A549 (cell line): ENCODE measurements around the gene CPLX1. TPM values are rescaled to one million over a fixed set of nuclear protein-coding genes. Genes with fewer than 3 reads are reported as not detected.

ENCODE experiments used
- ATAC-seq, 2 experiments: fragments of 200-7000 bp in 1 of 2; fragments of >200 bp in 1 of 2; cut with Nextera tagmentation in 1 of 2; cut with Tn5 transposase in 1 of 2; 3 replicates each; pipeline versions ENCODE4 v1.8.0 to v1.9.1; 2018 to 2020; ENCODE audit warnings: mild to moderate bottlenecking in 1 of 2, moderate library complexity in 1 of 2
- CTCF ChIA-PET: fragments of 300-600 bp; sonication (Branson Sonifier 250); formaldehyde crosslinking; extraction: SDS; loops from one replicate; lab custom pipeline; 2021; ENCODE audit warnings: antibody characterized with exemption, inconsistent platforms; lab: Yijun Ruan, JAX
- POLR2A ChIA-PET: fragments of 350-600 bp; formaldehyde crosslinking; extraction: SDS; loops from one replicate; lab custom pipeline; 2021; ENCODE audit warnings: antibody characterized with exemption, inconsistent platforms; lab: Yijun Ruan, JAX
- DNase-seq, 2 experiments: peaks; one replicate each; pipeline versions ENCODE4 v3.0.0 to v3.0.0-alpha.2; 2011 to 2016; ENCODE audit warnings: low read depth in 1 of 2, low spot score in 1 of 2
- FAIRE-seq: peaks from 2 replicates; lab custom pipeline; 2011; peaks lifted over from hg19 to GRCh38; lab: Jason Lieb, UNC
- H3K27ac ChIP-seq, 2 experiments: fragments of >200 bp; sonication (Bioruptor Twin); formaldehyde crosslinking; 3 replicates each; pipeline ENCODE4 v1.5.1; 2016 to 2017
- H3K4me1 ChIP-seq: fragments of >200 bp; sonication (Bioruptor Twin); formaldehyde crosslinking; 3 replicates; pipeline ENCODE4 v1.6.1; 2016
- H3K4me2 ChIP-seq: fragments of >200 bp; sonication (Bioruptor Twin); formaldehyde crosslinking; 3 replicates; pipeline ENCODE4 v1.6.1; 2016
- H3K4me3 ChIP-seq: fragments of >200 bp; sonication (Bioruptor Twin); formaldehyde crosslinking; 3 replicates; pipeline ENCODE4 v1.5.1; 2016
- H3K9me3 ChIP-seq: fragments of >200 bp; sonication (Bioruptor Twin); formaldehyde crosslinking; 3 replicates; pipeline ENCODE4 v1.6.1; 2016
- CBX8 ChIP-seq: fragments of 200-600 bp; sonication (generic); IDR thresholded peaks from 2 replicates; pipeline ENCODE4 v1.6.1; 2016
- CEBPB ChIP-seq, 2 experiments: fragments of >200 bp in 1 of 2; sonication (Bioruptor Twin) in 1 of 2; formaldehyde crosslinking in 1 of 2; IDR thresholded peaks; 2 replicates each; pipeline ENCODE4 v1.6.1; 2012 to 2016
- EHF ChIP-seq: fragments of 250-450 bp; sonication (Bioruptor Pico); IDR thresholded peaks from 2 replicates; pipeline ENCODE4 v1.5.0; 2020; ENCODE audit warnings: mild to moderate bottlenecking
- FOSB ChIP-seq: fragments of 250-450 bp; sonication (Bioruptor Pico); IDR thresholded peaks from 2 replicates; pipeline ENCODE4 v1.5.0; 2020; ENCODE audit warnings: mild to moderate bottlenecking, moderate library complexity
- FOSL2 ChIP-seq, 2 experiments: fragments of 450-650 bp in 1 of 2; fragments of >200 bp in 1 of 2; sonication (Bioruptor Twin) in 1 of 2; formaldehyde crosslinking; IDR thresholded peaks; 2 replicates each; pipeline versions ENCODE4 v1.5.0 to v1.6.1; 2016 to 2020; ENCODE audit warnings: mild to moderate bottlenecking in 1 of 2, moderate library complexity in 1 of 2
- FOXS1 ChIP-seq: fragments of 250-450 bp; sonication (Bioruptor Pico); IDR thresholded peaks from 2 replicates; pipeline ENCODE4 v1.5.0; 2020; ENCODE audit warnings: mild to moderate bottlenecking, moderate library complexity
- HDAC2 ChIP-seq: fragments of 200-600 bp; sonication (generic); IDR thresholded peaks from 2 replicates; pipeline ENCODE4 v1.6.1; 2016
- HMGXB4 ChIP-seq: fragments of 250-450 bp; sonication (Bioruptor Pico); IDR thresholded peaks from 2 replicates; pipeline ENCODE4 v1.5.0; 2021; ENCODE audit warnings: mild to moderate bottlenecking, moderate library complexity, borderline replicate concordance
- HOXB5 ChIP-seq: fragments of 250-450 bp; sonication (Bioruptor Pico); IDR thresholded peaks from 2 replicates; pipeline ENCODE4 v1.5.0; 2020; ENCODE audit warnings: mild to moderate bottlenecking, moderate library complexity
- MYC ChIP-seq: IDR thresholded peaks from 2 replicates; pipeline ENCODE4 v1.6.1; 2012; ENCODE audit warnings: mild to moderate bottlenecking, inconsistent platforms, low read length, improper control_type of control experiment, borderline replicate concordance
- NR3C1 ChIP-seq: fragments of >200 bp; sonication (Bioruptor Twin); formaldehyde crosslinking; IDR thresholded peaks from 3 replicates; pipeline ENCODE4 v1.6.1; 2017
- PBX3 ChIP-seq: IDR thresholded peaks from 2 replicates; pipeline ENCODE4 v1.6.1; 2012
- POLR2A ChIP-seq: IDR thresholded peaks from 2 replicates; pipeline ENCODE4 v1.6.1; 2012; ENCODE audit warnings: mild to moderate bottlenecking, low read length
- POLR2AphosphoS2 ChIP-seq: conservative IDR thresholded peaks from 2 replicates; pipeline ENCODE4 v1.6.1; 2012; ENCODE audit warnings: low read length, improper control_type of control experiment, inconsistent platforms
- RARB ChIP-seq: fragments of 250-450 bp; sonication (Bioruptor Pico); IDR thresholded peaks from 2 replicates; pipeline ENCODE4 v1.8.0; 2021; ENCODE audit warnings: mild to moderate bottlenecking, moderate library complexity
- REST ChIP-seq: fragments of 200-600 bp; sonication (generic); IDR thresholded peaks from 2 replicates; pipeline ENCODE4 v1.6.1; 2016; ENCODE audit warnings: antibody characterized with exemption, mild to moderate bottlenecking, moderate library complexity
- SMC3 ChIP-seq: fragments of >200 bp; sonication (Bioruptor Twin); formaldehyde crosslinking; IDR thresholded peaks from 3 replicates; pipeline ENCODE4 v1.6.1; 2018; ENCODE audit warnings: inconsistent platforms
- TFCP2L1 ChIP-seq: fragments of 250-450 bp; sonication (Bioruptor Pico); IDR thresholded peaks from 2 replicates; pipeline ENCODE4 v1.5.0; 2021; ENCODE audit warnings: mild to moderate bottlenecking
- ZC3H11A ChIP-seq: fragments of 450-650 bp; IDR thresholded peaks from 2 replicates; pipeline ENCODE4 v1.6.1; 2014; ENCODE audit warnings: antibody characterized with exemption, mild to moderate bottlenecking
- ZNF302 ChIP-seq: fragments of 250-450 bp; sonication (Bioruptor Pico); IDR thresholded peaks from 2 replicates; pipeline ENCODE4 v1.9.0; 2021; ENCODE audit warnings: inconsistent platforms, mild to moderate bottlenecking, moderate library complexity
- ZSCAN20 ChIP-seq: fragments of 250-450 bp; sonication (Bioruptor Pico); IDR thresholded peaks from 2 replicates; pipeline ENCODE4 v1.8.0; 2022; ENCODE audit warnings: mild to moderate bottlenecking, moderate library complexity
- WGBS: methylation state at CpG from one replicate; pipeline ENCODE4 v1.1.6; 2017; ENCODE audit errors: missing lambda C conversion rate; 5-methylcytosine and 5-hydroxymethylcytosine counted together
- polyA plus RNA-seq, 4 experiments: library from polyadenylated mRNA; depleted of rRNA in 3 of 4; stranded (reverse); fragments of >200 nt; fragmentation: RNase III in 1 of 4; extraction: RNeasy Plus Mini Kit Qiagen cat#74134 plus additional on column Dnase treatment in 1 of 4; gene quantifications; 2 replicates in 3 of 4; 3 replicates in 1 of 4; pipeline ENCODE4 v1.2.3, GENCODE V29; 2011 to 2017
- TF ChIP-seq, protein P1 (sequence below): IDR thresholded peaks from 2 replicates; pipeline ENCODE4 v1.6.1; 2012; ENCODE audit warnings: low read depth, borderline replicate concordance

CPLX1 gene
- polyA plus RNA-seq, 2 of the 4 experiments (the other 2 are of a cell fraction): 0.19 to 0.57 TPM

DNA sequence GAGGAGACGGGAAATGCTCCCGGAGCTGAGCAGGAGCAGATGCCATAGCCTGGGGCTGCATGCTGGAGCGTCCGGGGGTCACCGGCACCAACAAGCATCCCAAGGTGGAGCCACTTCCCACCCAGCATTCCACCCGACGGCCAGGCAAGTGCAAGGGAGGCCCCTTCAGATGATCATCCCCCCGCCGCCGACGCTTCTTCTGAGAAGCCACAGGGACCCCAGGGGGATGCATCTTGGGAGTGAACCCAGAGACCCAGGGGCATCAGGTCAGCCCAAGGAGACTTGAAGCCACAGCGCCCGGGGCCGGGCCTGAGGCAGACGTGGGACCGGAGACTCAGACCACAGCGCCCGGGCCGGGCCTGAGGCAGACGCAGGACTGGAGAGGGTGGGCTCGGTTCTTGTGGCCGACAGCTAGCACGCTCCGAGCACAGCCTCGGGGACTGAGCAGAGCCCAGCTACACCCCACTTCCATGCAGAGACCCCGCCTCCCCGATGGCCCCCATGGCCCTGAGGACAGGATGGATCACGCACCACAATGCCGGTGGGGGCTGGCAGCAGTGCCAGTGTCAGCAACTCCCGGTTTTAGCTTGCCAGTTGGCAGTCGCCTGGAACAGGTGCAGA lies 33.0 kb upstream of the CPLX1 start:
- TF ChIP-seq MYC (no peak), HDAC2 (no peak), ZSCAN20 (no peak), ZC3H11A (no peak), FOSB (CRISPR knock-in tag) (no peak), NR3C1 (no peak), HOXB5 (CRISPR knock-in tag) (no peak), HMGXB4 (no peak), TFCP2L1 (CRISPR knock-in tag) (no peak), PBX3 (no peak), EHF (CRISPR knock-in tag) (no peak), ZNF302 (CRISPR knock-in tag) (no peak)
- POLR2A ChIA-PET: no interaction called here
- 92% methylated on average over 13 of the region's 31 CpGs for WGBS
- no peaks in the 10 kb centered on the region for H3K4me1 ChIP-seq
- ATAC-seq (no peak), FAIRE-seq (no peak), DNase-seq (no peak)
- H3K4me3 ChIP-seq: no peak overlapping the region
- H3K27ac ChIP-seq: no peak overlapping the region
- no peaks in the 10 kb centered on the region for H3K9me3 ChIP-seq
- no peak overlapping the region for H3K4me2 ChIP-seq
- CTCF ChIA-PET: no interaction called here

- WGBS: 89% methylated on average over 12 of the region's 17 CpGs
- FAIRE-seq: no peak
- H3K4me2 ChIP-seq: no peak overlapping the region
- POLR2A ChIA-PET: no interaction called here
- no peak overlapping the region for H3K4me3 ChIP-seq
- CTCF ChIA-PET: interaction anchor here (0.6 to 1.1 kb wide), 3 partner anchors 9 to 105 kb away, joined by 3 to 4 read pairs (median 3); no protein-coding TSS in a partner anchor
- no peak overlapping the region for H3K27ac ChIP-seq
- TF ChIP-seq HOXB5 (CRISPR knock-in tag) (no peak), POLR2AphosphoS2 (no peak), REST (no peak), FOXS1 (CRISPR knock-in tag) (no peak), CEBPB (IDR thresholded peaks at IDR 0.05) (no peak), RARB (no peak), SMC3 (no peak), POLR2A (no peak), HDAC2 (no peak), CBX8 (no peak), FOSL2 (IDR thresholded peaks at IDR 0.05) (no peak), FOSL2 (CRISPR knock-in tag; IDR thresholded peaks at IDR 0.05) (no peak)
- TF ChIP-seq, protein P1, sequence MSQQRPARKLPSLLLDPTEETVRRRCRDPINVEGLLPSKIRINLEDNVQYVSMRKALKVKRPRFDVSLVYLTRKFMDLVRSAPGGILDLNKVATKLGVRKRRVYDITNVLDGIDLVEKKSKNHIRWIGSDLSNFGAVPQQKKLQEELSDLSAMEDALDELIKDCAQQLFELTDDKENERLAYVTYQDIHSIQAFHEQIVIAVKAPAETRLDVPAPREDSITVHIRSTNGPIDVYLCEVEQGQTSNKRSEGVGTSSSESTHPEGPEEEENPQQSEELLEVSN: no peak
- TF ChIP-seq, all 56 proteins: peak for 0
- ATAC-seq (no peak), DNase-seq (no peak)
- Histone ChIP-seq H3K4me1 (no peaks in the 10 kb centered on the region), H3K9me3 (no peaks in the 10 kb centered on the region)
Observed at GRCh38 chr4:858041-858481, 32.1 kb upstream of the CPLX1 start.
